ENCODE data around the gene OPN4.

The OPN4 gene

DNA sequence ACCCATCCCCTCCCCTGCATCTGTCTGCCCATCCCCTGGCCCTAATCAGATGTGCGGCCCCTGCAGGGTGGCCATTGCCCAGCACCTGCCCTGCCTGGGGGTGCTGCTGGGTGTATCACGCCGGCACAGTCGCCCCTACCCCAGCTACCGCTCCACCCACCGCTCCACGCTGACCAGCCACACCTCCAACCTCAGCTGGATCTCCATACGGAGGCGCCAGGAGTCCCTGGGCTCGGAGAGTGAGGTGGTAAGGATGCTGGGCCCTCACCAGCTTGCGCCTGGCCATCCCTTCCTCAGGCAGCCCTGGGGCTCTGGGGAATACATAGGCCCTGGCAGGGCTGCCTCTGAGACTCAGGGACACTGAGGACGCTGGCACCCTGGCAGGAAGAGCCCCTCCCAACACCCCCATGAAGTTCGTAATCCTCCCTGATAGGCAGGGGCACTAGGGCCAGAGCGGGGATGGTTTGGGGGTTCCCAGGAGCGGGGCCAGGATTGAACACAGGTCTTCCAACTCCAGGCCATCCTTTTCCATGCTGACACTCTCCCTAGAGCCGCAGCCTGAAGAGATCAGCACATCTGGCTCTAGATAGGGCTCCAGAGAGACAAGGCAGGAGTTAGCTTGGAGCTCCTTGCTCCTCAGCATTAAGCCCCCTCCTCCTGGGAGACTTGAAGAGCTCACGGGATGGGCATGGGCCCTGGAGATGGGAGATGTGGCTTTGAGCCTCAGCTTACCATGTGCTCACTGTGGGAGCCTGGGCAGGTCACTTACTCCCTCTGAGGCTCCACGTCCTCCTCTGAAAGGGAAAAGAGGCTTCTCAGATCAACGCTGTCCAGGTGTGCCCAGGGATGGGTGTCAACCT, 8.1 kb downstream of the OPN4 start:
- no peak for DNase-seq

DNA sequence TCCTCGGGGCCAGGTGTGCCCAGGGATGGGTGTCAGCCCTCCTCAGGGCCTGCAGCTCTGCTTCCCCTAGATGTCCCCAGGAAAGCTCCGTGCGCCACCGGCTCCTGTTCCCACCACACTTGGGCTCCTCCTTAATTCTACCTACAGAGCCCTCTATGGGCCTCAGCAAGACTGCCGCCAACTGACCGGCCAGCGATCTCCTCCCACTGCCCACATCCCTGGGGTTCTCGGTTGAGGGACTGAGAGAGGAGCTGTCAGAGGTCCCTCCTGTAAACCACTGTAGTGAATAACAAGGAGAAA, 8.6 kb downstream of the OPN4 start:
- DNase-seq: no peak

DNA sequence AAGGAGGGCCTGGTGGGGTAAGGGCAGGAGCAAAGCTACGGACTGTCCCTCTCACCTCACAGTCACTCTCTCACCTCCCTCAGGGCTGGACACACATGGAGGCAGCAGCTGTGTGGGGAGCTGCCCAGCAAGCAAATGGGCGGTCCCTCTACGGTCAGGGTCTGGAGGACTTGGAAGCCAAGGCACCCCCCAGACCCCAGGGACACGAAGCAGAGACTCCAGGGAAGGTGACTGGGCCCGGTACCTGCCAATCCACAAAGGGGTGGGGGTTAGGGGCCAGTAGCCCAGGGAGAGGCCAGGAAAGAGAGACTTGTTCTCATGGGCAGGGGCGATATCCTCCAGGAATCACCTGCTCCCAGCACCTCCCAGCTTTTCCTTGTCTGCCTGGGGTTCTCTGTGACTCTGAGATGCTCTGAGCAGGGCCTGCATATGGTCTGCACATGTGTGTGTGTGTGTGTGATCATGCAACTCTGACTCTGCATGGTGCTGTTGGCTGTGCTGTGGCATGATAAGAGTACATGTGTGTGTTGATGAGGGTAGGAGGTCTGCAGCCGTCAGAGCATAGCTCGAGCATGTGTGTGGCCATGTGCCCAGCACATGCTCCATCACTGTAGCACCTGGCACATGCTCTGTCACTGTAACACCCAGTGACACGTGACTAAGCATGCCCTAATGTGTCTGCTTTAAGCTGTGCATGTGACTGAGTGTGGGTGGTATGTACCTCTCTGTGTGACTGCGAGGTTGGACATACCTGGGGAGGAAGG, 9.4 kb downstream of the OPN4 start:
- DNase-seq: no peak

DNA sequence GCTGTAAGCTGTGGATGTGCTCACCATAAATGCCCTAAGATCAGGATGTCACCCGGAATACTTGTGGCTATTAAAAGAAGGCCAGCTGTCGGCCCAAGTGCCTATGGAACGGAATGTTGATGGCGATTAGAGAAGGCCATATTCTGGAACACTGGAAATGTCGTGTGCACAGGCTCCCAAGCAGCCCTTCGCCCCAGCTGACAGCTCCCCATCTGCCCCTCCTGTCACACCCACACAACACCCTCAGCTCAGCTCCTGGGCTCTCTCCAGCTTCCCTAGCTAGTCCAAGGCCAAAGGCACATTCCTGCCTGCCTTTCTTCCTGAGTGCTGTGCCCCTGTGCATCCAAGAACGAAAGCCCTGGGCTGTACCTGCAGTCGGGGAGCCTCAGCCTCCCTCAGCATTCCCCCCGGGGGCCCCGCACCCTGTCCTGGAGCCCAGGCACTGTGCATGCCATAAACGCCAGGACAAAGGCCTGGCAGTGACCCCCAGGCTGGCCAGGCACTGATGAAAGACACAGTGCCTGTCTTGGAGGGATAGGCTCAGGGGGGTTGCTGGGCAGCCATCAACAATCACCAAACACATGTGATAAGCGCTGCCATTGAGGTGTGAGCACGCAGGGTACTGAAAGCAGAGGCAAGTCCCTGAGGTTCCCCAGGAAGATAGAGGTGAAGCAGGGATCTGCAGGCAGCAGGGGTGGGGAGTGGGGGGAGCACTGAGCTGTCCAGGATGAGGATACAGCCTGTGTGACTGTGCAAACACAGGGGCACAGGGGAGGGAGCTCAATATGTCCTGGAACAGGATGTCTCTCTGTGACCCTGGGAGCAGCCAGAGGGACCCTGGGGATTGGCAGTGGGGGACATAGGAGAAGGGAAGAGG, 10.2 kb downstream of the OPN4 start:
- DNase-seq: no peak

DNA sequence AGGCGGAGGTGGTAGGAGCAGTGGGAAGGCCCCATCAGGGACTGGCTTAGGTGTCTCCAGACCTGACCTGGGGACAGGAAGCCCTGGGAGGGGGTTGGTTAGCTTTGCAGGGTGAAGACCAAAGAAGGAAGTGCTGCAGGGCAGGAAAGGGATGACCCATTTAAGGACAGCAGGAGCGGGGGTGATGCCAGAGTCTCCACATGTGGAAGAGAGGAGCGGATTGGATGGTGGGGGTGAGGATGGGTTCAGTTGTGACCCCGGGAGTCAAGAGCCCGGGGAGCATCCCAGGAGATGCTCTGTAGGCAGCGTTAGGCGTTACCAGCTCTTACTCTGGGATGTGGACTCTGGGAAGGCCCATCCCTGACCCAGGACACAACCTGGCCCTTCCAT, 10.9 kb downstream of the OPN4 start:
- DNase-seq: no peak

DNA sequence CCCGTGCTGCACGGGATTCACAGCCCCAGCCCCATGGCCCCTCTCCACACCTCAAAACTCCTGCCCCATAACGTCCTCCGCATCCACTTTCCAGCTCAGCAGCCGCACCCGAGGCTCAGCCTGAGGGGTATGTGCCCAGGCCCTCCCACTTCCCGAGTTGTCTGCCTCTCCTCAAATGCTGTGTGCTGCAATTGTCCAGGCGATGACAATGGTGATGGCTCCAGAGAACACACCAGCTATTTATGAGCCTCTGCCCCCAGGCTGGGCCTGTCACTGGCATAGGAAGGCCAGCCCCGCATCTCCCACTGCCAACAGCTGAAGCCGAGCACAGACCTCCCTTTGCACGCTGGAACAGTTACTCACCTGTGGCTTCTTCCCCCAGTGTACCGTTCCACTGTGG, 11.5 kb downstream of the OPN4 start:
- no peak for DNase-seq

DNA sequence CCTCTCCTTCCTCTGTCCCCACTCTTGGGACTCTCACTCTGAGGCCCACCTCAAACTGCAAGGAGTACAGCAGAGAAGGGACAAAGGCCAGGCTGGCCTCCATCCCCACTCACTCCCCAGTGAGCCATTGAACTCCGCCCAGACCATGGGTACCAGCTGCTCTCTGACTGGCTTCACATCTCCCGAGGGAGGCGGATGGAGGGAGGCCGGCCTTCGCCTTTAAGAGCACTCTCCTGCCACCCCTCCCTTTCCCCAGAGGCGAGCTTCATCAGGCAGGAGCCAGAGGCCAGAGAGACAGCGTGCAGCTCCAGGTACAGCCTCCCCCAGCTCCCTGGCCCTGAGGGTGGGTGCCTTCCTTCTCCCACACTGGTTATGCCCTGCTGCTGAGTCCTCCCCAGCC, 12.2 kb downstream of the OPN4 start:
- no peak for DNase-seq

DNA sequence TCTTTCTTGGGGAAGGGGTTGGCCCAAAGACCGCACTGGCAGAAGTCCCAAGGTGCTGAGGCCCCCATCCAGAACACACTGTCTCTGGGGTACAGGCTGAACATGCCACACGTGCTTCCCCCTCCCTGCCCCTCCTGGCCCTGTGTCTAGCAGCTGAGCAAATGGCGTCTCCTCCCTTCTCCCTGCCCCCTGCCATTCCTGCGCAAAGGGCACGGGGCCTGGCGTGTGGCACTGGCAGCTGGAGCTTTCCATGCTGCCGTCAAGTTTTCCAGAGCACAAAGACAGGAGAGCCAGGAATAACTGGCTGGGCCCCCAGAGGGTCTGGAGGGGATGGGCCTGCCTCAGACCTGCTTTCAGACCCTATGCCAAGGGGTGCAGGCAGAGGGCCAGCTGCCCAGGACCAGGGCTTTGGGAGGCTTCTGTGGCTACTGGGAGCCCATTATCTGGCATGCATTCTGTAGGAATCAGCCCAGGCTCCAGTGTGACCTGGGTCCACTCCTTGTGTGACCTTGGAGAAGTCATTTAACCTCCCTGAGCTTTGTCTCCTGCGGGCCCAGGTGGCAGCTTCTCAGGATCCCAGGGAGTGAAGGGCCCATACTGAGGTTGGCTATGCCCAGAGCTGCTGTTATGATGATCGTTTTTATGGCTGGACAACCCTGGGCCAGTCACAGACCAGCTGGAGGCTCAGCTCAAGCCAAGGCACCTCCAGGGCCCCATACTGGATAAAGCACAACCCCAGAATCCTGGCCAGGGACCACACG, 13.3 kb downstream of the OPN4 start:
- DNase-seq: no peak

DNA sequence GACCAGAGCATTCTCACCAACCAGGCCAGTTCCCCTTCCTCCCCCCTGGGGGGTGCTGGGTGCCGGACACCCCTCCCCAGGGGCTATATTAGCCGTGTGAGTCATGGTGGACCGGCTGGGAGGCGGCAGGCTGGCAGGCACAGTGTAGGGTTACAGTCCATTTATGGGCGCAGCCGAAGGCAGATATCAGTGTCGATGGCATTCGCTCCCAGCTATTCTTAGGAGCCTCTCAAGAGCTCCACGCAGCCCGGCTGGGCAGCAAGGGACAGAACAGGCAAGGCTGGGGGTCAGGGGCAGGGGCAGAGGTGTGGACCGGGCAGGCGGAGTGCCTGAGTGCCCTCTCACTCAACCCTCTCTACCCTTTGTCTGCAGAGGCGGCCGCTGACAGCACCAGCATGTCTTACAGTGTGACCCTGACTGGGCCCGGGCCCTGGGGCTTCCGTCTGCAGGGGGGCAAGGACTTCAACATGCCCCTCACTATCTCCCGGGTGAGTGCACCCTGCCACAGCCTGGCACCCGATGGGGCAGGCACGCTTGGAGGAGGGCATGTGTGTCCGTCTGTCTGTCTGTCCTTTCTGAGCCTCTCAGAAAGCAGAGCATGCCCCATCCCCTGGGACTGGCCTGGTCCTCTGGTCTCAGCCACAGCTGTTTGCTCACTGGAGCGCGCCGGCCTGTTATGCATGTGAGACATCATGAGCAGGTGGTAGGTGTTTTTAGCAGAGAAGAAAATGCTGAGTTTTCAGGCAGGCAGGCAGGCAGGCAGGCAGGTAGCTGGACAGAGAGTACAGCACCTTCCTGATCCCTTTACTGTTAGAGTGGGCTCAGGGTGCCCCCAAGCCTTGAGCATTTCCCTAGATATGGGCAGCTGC, 14.2 kb downstream of the OPN4 start, which contains the start of gene LDB3:
Gene LDB3 (plus strand): TSS at position 215 of the 869 bp plus-strand sequence. CDS start 181 bp downstream, at position 396.
- no peak for DNase-seq

DNA sequence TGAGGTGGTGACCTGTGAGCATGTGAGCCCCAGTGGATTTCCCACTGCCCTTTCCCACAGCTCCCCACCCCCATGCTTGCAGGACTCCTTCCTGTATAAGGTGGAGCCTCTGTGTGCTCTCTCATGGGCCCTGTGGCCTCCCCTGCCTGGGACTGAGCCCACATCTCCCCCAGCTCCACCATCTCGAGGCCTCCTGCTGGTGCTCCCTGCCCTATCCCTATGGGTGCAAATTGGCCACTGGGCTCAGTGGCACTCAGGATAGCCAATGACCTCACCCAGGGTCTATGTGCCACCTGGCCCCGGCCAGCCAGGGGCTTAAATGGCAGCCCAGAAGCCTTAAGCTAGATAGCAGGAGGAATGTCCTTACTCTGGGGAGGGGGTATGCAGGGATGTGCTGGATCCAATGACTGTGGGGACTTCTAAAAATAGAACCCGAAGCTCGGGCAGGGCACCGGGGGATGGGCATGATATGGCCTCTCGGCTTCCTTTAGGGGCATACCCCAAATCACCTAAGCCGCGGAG, 16.0 kb downstream of the OPN4 start:
- no peak for DNase-seq

DNA sequence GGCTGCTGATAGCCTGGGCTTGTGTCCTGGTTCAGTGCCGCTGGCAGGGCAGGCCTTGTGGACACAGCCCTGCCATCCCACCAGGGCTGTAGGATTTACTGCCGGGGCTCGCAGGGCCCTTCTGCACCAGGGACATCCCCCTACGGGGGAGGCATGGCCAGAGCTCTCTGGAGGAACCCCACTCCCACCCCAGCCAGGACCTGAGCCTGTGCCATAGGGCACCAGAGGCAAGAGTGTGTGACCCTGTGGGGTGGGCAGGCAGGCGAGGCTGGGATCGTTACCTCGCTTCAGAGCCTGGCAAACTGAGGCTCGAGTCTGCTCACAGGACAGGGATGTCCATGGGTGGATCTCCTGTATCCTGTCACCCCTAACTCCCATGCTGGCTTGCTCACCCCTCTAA, 16.5 kb downstream of the OPN4 start:
- DNase-seq: no peak

DNA sequence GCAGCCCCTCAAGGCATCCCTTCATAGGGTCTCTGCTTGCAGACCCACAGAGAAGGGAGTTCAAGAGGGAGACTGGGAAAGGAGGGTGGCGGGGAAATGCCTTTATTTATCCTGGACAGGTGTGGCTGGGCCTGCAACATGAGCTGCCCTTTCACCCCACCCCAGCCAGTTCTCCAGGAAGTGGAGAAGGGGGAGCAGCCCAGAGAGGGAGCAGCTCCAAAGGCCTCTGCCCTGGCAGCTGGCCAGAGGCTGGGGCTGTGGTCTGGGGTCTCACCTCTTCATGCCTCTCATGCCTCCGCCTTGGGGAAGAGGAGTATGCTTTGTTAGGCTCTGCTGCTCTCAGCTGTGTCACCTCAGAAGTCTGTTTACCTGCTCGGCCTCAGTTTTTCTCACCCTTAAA, 17.1 kb downstream of the OPN4 start:
- no peak for DNase-seq

DNA sequence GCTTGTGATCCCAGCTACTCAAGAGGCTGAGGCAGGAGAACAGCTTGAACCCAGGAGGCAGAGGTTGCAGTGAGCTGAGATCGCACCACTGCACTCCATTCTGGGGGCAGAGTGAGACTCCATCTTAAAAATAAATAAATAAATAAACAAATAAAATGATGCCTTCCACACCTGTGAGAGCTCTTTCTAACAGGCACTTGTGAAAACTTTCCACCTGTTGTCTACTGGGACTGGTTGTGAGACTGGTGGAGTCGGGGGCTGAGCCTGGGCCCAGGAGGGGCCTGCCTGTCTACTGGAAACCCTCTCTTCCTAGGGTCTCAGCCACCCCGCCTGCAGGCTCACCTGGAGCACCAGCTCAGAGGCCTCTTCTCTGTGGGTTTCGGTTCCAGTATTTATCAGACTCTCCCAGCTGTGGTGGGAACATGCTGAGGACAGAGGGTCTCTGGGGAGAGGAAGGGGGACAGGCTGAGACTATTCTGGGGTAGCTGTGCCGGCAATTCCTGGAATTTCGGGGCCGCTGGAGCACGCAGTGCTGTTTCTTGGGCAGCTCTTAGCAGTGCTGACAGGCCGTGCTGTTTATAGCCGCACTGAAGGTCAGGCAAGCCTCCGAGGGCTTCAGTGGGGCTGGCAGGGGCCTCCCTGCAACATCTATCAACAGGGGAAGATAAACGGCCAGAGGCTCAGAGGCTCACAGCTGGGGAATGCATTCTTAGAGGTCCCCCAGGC, 17.8 kb downstream of the OPN4 start:
- DNase-seq: no peak

DNA sequence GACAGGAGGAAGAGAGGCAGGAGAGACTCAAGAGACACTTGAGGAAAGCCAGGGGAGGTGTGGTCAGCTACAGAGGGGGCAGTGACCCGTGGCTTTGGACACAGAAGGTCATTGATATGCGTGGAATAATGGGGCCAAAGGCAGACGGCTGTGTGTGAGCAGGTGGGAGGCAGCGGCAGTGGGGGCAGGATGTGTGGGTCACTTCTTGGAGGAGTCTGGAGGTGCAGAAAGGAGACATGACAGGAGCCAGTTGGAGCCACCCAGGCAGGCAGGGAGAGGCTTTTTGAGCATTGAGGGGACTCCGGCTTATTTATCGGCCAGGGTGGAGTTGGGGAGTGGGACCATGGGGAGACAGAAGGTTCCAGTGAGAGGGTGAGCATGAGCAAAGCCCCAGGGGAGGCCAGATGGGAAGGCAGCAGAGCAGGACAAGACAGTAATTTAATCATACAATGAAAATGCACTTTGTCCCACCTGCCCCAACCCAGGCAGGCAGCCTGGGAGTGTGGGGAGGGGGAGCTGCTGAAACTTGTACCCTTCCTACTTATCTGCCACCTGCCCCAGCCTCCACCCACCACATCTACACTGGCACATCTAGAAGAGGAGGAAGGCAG, 19.0 kb downstream of the OPN4 start:
- no peak for DNase-seq

DNA sequence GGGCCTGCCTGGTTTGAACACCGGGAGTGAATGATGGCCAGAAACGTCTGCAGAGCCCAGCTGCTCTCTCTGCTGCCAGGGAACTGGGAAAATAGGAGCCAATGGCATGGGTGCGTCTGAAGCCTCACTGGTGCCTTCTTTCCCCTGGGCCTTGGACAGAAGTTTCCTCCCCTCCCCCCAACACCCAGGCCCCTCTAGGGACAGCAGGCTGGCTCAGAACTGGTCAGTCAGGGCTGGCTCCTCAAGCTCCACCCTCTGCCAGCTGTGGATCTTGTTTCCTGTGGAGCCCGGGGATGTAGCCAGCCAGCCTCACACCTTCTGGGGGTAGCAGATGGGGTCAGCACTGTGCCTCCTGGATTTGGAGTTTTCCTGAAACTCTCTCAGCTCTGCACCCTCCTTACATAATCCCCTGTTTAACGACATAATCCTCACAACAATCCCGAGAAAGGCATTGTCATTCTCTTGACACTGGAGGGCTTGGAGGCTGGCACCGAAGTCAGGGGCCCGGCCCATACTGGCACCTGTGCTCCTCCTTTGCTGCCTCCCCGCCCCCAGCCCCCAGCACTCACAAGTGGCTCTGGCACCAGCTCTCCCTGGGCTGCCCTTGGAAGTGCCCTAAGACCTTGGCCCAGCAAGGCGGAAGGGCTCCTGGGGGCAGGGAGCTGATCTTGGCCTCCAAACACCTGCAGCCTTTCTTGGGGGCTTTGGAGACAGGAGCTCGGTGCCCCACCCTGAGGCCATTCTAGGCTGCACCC, 19.7 kb downstream of the OPN4 start:
- DNase-seq: no peak

DNA sequence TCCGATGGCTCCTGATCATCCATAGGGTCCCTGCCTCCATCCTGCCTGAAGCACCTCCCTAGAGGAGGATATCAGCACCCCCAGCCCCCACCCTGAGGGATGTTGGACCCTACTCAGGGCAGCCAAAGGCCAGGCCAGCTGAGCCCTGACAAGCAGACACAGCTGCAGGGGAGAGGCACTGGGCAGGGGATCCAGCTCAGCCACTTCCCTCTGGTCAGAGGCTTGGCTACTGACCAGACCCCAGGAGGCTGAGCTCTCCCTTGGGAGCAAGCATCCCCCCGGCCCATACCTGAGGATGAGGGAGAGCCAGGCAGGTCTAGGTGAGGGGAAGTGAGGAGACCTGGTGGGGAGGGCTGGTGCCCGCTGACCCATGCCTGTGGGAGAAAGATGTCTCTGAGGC, 20.6 kb downstream of the OPN4 start:
- DNase-seq: no peak

DNA sequence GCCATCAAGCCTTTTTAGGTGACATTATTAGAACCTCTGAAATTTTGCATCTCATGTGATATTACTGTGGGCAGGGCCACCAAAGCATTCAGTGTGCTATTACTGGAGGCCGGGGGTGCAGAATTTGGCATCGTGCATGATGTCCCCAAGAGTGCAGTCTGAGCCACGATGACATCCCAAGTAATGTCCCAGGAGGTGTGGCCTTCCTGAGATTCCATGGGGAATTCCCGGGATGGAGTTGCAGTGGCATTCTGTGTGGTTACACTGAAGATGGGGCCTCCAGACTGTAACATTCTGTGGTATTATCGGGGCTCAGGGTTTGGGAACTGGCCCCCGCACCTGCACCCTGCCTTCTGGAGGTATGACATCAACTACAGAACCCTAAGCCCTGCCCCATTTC, 23.0 kb downstream of the OPN4 start:
- DNase-seq: no peak

DNA sequence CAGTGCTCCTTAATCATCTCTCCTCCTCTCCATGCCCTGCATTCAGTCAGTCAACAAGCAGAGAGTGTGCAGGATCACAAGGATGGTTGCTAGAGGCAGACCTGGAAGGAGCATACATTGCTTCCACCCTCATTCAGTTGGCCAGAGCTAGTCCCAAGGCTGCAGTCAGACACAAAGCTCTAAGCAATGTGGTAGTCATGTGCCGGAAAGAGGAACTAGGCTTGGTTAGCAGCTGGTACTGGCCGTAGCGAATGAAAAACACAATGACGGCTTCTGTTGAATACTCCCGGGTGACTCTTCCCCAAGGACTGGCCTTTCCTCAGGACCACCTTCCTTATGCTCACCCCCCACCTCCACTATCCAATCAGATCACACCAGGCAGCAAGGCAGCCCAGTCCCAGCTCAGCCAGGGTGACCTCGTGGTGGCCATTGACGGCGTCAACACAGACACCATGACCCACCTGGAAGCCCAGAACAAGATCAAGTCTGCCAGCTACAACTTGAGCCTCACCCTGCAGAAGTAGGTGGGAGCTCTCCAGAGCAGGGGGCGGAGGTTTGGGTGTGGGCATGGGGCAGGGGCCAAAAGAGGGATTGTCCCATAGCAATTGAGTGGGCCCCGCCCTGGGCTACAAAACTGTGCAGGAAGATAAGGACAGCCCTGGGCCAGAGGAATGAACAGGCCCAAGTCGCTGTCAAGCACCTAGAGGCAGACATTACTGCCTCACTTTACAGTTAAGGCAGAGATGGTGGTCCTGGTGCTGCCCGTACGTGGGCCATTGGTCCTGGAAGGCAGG, 24.8 kb downstream of the OPN4 start:
- no peak for DNase-seq

DNA sequence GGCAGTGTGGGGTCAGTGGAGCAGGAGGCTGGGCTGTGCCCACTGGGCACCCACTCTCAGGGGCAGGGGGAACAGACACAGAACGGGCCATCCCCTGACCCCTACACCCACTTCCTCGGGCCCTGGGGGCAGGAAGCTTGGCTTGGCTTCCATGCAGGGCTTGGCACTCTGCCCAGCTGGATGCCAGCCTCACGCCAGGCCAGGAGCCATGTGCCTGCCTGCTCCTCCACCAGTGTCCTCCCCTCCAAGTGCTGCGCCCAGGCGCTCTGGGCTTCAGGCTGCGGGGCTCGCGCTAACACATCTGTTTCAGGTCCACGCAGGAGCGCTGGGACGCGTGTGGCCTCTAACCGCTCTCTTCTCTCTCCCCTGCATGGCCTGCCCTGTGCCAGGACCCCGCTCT, 26.7 kb downstream of the OPN4 start:
- DNase-seq: no peak
